ENCODE results near the gene FTO. TPM values are rescaled to one million over a fixed set of nuclear protein-coding genes. Genes with fewer than 3 reads are reported as not detected.

FTO gene
- total RNA-seq, 1 donor from 2014 or later, result 69.5 TPM

- intact Hi-C loops (cut with DNase I), result no loop called here
- no peak for ATAC-seq
- no peak for DNase-seq (ENCODE audit: missing footprints)
These were observed 358.7 kb downstream of the FTO start for GRCh38 chr16:54062361-54063278.

GRCh38 chr16:54063279-54063773 lies 359.4 kb downstream of the FTO start:
- no peak for ATAC-seq
- no peak for DNase-seq (ENCODE audit: missing footprints)
- intact Hi-C loops (cut with DNase I), result no loop called here

GRCh38 chr16:54066451-54067105 lies 362.6 kb downstream of the FTO start:
- intact Hi-C loops (cut with DNase I), result no loop called here
- peak; percentile 49 for ATAC-seq
- no peak for DNase-seq (ENCODE audit: missing footprints)

- intact Hi-C loops (cut with DNase I), result no loop called here
- DNase-seq (ENCODE audit: missing footprints) (no peak), ATAC-seq (no peak)
These were observed 363.5 kb downstream of the FTO start for GRCh38 chr16:54067322-54068065.

GRCh38 chr16:54068212-54068611 lies 364.3 kb downstream of the FTO start:
- intact Hi-C loops (cut with DNase I), result no loop called here
- ATAC-seq, result no peak
- no peak for DNase-seq (ENCODE audit: missing footprints)

GRCh38 chr16:54069601-54070239 lies 365.8 kb downstream of the FTO start:
- ATAC-seq, result no peak
- intact Hi-C loops (cut with DNase I), result no loop called here

GRCh38 chr16:54070789-54071343 lies 366.9 kb downstream of the FTO start:
- DNase-seq (ENCODE audit: missing footprints) (no peak), ATAC-seq (no peak)
- intact Hi-C loops (cut with DNase I), result no loop called here

More at GRCh38 chr16:54069601-54070239, 365.8 kb downstream of the FTO start:
- no peak for DNase-seq (ENCODE audit: missing footprints)

GRCh38 chr16:54071514-54071913 lies 367.6 kb downstream of the FTO start:
- no peak for DNase-seq (ENCODE audit: missing footprints)
- ATAC-seq, result no peak
- intact Hi-C loops (cut with DNase I), result no loop called here

GRCh38 chr16:54072237-54072636 lies 368.3 kb downstream of the FTO start:
- DNase-seq (ENCODE audit: missing footprints) (no peak), ATAC-seq (no peak)
- intact Hi-C loops (cut with DNase I), result no loop called here

- intact Hi-C loops (cut with DNase I), result no loop called here
- no peak for ATAC-seq
- no peak for DNase-seq (ENCODE audit: missing footprints)
These were observed 369.4 kb downstream of the FTO start for GRCh38 chr16:54073356-54073755.

GRCh38 chr16:54075446-54075845 lies 371.5 kb downstream of the FTO start:
- ATAC-seq (no peak), DNase-seq (ENCODE audit: missing footprints) (no peak)
- intact Hi-C loops (cut with DNase I), result no loop called here

- intact Hi-C loops (cut with DNase I), result no loop called here
- DNase-seq (ENCODE audit: missing footprints) (no peak), ATAC-seq (no peak)
These were observed 372.1 kb downstream of the FTO start for GRCh38 chr16:54076006-54076504.

- intact Hi-C loops (cut with DNase I), result no loop called here
- ATAC-seq (no peak), DNase-seq (ENCODE audit: missing footprints) (no peak)
These were observed 373.3 kb downstream of the FTO start for GRCh38 chr16:54077050-54077821.

GRCh38 chr16:54080524-54081008 lies 376.6 kb downstream of the FTO start:
- ATAC-seq, result no peak
- DNase-seq (ENCODE audit: missing footprints), result no peak
- intact Hi-C loops (cut with DNase I), result no loop called here

- intact Hi-C loops (cut with DNase I), result no loop called here
- ATAC-seq, result no peak
These were observed 382.8 kb downstream of the FTO start for GRCh38 chr16:54086791-54087190.

GRCh38 chr16:54090602-54091001 lies 386.6 kb downstream of the FTO start:
- intact Hi-C loops (cut with DNase I), result no loop called here
- no peak for ATAC-seq
- DNase-seq (ENCODE audit: missing footprints), result no peak

More at GRCh38 chr16:54086791-54087190, 382.8 kb downstream of the FTO start:
- DNase-seq (ENCODE audit: missing footprints), result no peak

- no peak for ATAC-seq
- DNase-seq (ENCODE audit: missing footprints), result no peak
- intact Hi-C loops (cut with DNase I), result no loop called here
These were observed 389.3 kb downstream of the FTO start for GRCh38 chr16:54093281-54093680.

Measured in Right ventricle myocardium inferior (tissue), 1 donor.